Lower leg skin (tissue), 3 donors: ENCODE measurements around the gene JAG1.

Source experiments
- POLR2A ChIP-seq, 2 donors: fragments of 450-650 bp; IDR thresholded peaks; one replicate each; pipeline ENCODE4 v1.6.1; 2016 to 2017; ENCODE audit warnings: antibody characterized with exemption in 2 of 2, mild to moderate bottlenecking in 1 of 2, moderate library complexity in 1 of 2
- TF ChIP-seq, protein P1 (sequence below), 3 donors: fragments of 450-650 bp; IDR thresholded peaks; one replicate each; pipeline ENCODE4 v1.5.1; 2016; ENCODE audit warnings: antibody characterized with exemption in 3 of 3, mild to moderate bottlenecking in 3 of 3, moderate library complexity in 2 of 3

GRCh38 chr20:10654250-10654610 lies 19.6 kb downstream of the JAG1 start:
- no peak for TF ChIP-seq POLR2A (IDR thresholded peaks at IDR 0.05)
- TF ChIP-seq, protein P1, sequence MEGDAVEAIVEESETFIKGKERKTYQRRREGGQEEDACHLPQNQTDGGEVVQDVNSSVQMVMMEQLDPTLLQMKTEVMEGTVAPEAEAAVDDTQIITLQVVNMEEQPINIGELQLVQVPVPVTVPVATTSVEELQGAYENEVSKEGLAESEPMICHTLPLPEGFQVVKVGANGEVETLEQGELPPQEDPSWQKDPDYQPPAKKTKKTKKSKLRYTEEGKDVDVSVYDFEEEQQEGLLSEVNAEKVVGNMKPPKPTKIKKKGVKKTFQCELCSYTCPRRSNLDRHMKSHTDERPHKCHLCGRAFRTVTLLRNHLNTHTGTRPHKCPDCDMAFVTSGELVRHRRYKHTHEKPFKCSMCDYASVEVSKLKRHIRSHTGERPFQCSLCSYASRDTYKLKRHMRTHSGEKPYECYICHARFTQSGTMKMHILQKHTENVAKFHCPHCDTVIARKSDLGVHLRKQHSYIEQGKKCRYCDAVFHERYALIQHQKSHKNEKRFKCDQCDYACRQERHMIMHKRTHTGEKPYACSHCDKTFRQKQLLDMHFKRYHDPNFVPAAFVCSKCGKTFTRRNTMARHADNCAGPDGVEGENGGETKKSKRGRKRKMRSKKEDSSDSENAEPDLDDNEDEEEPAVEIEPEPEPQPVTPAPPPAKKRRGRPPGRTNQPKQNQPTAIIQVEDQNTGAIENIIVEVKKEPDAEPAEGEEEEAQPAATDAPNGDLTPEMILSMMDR (IDR thresholded peaks at IDR 0.05) = no peak
